ENCODE measurements around the gene GNAI3. TPM values are rescaled to one million over a fixed set of nuclear protein-coding genes. Genes with fewer than 3 reads are reported as not detected.

The GNAI3 gene
- total and polyA plus RNA-seq, 2 donors (not counting 3 experiments of a cell fraction or from before 2014, with no cell fraction given), result 5.0 to 14.0 TPM

- intact Hi-C loops (cut with micrococcal nuclease), result no loop called here
- Histone ChIP-seq H3K4me1 (ENCODE audit: control insufficient read depth, extremely low read depth, insufficient read depth, low read length) (peaks cover 15% of the 10 kb centered on the region), H3K36me3 (ENCODE audit: control insufficient read depth in 2 of 2, extremely low read depth in 1 of 2, insufficient read depth in 2 of 2, low read length in 2 of 2) (peaks cover 5 to 7% of the 10 kb centered on the region in 2 experiments), H3K9ac (replicated peaks; ENCODE audit: extremely low read depth, insufficient read depth, low read length) (no peak overlapping the region), H3K79me2 (ENCODE audit: control insufficient read depth, insufficient read depth, low read length) (no peaks in the 10 kb centered on the region), H3K27me3 (ENCODE audit: control insufficient read depth in 2 of 2, insufficient read depth in 2 of 2, low read length in 2 of 2) (no peaks in the 10 kb centered on the region), H3K4me3 (replicated peaks in 1 of 3; ENCODE audit: insufficient read depth in 1 of 3, low read depth in 1 of 3, low read length in 3 of 3) (no peak overlapping the region), H3K9me1 (replicated peaks; ENCODE audit: control insufficient read depth, extremely low read depth, insufficient read depth, low read length) (no peaks in the 10 kb centered on the region), H3K27ac (ENCODE audit: insufficient read depth, low read depth, low read length) (no peak overlapping the region), H3K9me3 (replicated peaks; ENCODE audit: control insufficient read depth, insufficient read depth, low read length) (no peaks in the 10 kb centered on the region), H2AFZ (ENCODE audit: low read depth, low read length) (no peak overlapping the region), H3K4me2 (ENCODE audit: insufficient read depth, low read length) (no peak overlapping the region), H4K20me1 (replicated peaks; ENCODE audit: control insufficient read depth, extremely low read depth, insufficient read depth, low read length) (no peaks in the 10 kb centered on the region)
- DNase-seq (ENCODE audit: low read depth, low spot score) (no peak), FAIRE-seq (no peak)
- TF ChIP-seq GATA2 (IDR thresholded peaks at IDR 0.05; ENCODE audit: insufficient read depth, insufficient read length, low read depth, low read length), result no peak
- TF ChIP-seq, protein P1, sequence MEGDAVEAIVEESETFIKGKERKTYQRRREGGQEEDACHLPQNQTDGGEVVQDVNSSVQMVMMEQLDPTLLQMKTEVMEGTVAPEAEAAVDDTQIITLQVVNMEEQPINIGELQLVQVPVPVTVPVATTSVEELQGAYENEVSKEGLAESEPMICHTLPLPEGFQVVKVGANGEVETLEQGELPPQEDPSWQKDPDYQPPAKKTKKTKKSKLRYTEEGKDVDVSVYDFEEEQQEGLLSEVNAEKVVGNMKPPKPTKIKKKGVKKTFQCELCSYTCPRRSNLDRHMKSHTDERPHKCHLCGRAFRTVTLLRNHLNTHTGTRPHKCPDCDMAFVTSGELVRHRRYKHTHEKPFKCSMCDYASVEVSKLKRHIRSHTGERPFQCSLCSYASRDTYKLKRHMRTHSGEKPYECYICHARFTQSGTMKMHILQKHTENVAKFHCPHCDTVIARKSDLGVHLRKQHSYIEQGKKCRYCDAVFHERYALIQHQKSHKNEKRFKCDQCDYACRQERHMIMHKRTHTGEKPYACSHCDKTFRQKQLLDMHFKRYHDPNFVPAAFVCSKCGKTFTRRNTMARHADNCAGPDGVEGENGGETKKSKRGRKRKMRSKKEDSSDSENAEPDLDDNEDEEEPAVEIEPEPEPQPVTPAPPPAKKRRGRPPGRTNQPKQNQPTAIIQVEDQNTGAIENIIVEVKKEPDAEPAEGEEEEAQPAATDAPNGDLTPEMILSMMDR (IDR thresholded peaks at IDR 0.05; ENCODE audit: extremely low read depth in 1 of 2, insufficient read depth in 1 of 2, low read depth in 1 of 2, low read length in 2 of 2), result no peak
- no peak for TF ChIP-seq POLR2A (IDR thresholded peaks at IDR 0.05; ENCODE audit: low read depth, low read length)
- no peak for TF ChIP-seq MYC (IDR thresholded peaks at IDR 0.05; ENCODE audit: low read depth, low read length)
- TF ChIP-seq JUN (IDR thresholded peaks at IDR 0.05; ENCODE audit: borderline replicate concordance, insufficient read depth, insufficient read length, low read depth), result no peak
- TF ChIP-seq, protein P2, sequence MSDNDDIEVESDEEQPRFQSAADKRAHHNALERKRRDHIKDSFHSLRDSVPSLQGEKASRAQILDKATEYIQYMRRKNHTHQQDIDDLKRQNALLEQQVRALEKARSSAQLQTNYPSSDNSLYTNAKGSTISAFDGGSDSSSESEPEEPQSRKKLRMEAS (IDR thresholded peaks at IDR 0.05; ENCODE audit: insufficient read depth, insufficient read length), result no peak
- TF ChIP-seq POLR2AphosphoS5 (IDR thresholded peaks at IDR 0.05; ENCODE audit: insufficient read depth, low read depth, low read length), result no peak
- ChIA-PET CTCF (interaction anchor here (1.0 to 1.2 kb wide), 2 partner anchors 37 to 47 kb away, joined by 3 read pairs; no protein-coding TSS in a partner anchor), POLR2A (no interaction called here)
- no TSS peak for BruUV-seq (replicated peaks)
- dilution Hi-C loops (cut with MboI; ENCODE audit: extremely low pct_ligation_motif_present, low sequenced_read_pairs), result no loop called here
These were observed 44.5 kb downstream of the GNAI3 start for GRCh38 chr1:109592916-109593315.

All from endothelial cell of umbilical vein (primary cell).